HEK293T (cell line): ENCODE data around the gene FAM240B.

ENCODE experiments used
- ARNT ChIP-seq: fragments of 450-650 bp; IDR thresholded peaks from 2 replicates; pipeline ENCODE4 v1.6.1; 2017; ENCODE audit warnings: mild to moderate bottlenecking
- BHLHE40 ChIP-seq: fragments of 450-650 bp; IDR thresholded peaks from 2 replicates; pipeline ENCODE4 v1.6.1; 2016; ENCODE audit warnings: mild to moderate bottlenecking, moderate library complexity, borderline replicate concordance
- CTBP1 ChIP-seq: fragments of 450-650 bp; IDR thresholded peaks from 2 replicates; pipeline ENCODE4 v1.6.1; 2016; ENCODE audit warnings: borderline replicate concordance
- ELF4 ChIP-seq: fragments of 450-650 bp; IDR thresholded peaks from 2 replicates; pipeline ENCODE4 v1.6.1; 2017; ENCODE audit warnings: antibody characterized with exemption
- FOXA1 ChIP-seq: fragments of 450-650 bp; IDR thresholded peaks from 2 replicates; pipeline ENCODE4 v1.6.1; 2016; ENCODE audit warnings: mild to moderate bottlenecking
- FOXK2 ChIP-seq: fragments of 450-650 bp; IDR thresholded peaks from 2 replicates; pipeline ENCODE4 v1.6.1; 2016; ENCODE audit warnings: mild to moderate bottlenecking
- FOXM1 ChIP-seq: fragments of 450-650 bp; IDR thresholded peaks from 2 replicates; pipeline ENCODE4 v1.6.1; 2017; ENCODE audit warnings: mild to moderate bottlenecking, borderline replicate concordance
- HDGF ChIP-seq: fragments of 450-650 bp; IDR thresholded peaks from 2 replicates; pipeline ENCODE4 v1.6.1; 2017; ENCODE audit warnings: antibody characterized with exemption, borderline replicate concordance
- L3MBTL2 ChIP-seq: fragments of 450-650 bp; conservative IDR thresholded peaks from 2 replicates; pipeline ENCODE4 v1.6.1; 2016; ENCODE audit warnings: mild to moderate bottlenecking
- SP1 ChIP-seq: fragments of 450-650 bp; IDR thresholded peaks from 2 replicates; pipeline ENCODE4 v1.6.1; 2017
- SUZ12 ChIP-seq: fragments of 450-650 bp; IDR thresholded peaks from 2 replicates; pipeline ENCODE4 v1.6.1; 2016; ENCODE audit warnings: mild to moderate bottlenecking
- TARDBP ChIP-seq: fragments of 450-650 bp; IDR thresholded peaks from 2 replicates; pipeline ENCODE4 v1.6.1; 2016
- ZNF384 ChIP-seq: fragments of 450-650 bp; IDR thresholded peaks from 2 replicates; pipeline ENCODE4 v1.6.1; 2016
- TF ChIP-seq, protein P1 (sequence below): fragments of 450-650 bp; IDR thresholded peaks from 2 replicates; pipeline ENCODE4 v1.6.1; 2016

DNA sequence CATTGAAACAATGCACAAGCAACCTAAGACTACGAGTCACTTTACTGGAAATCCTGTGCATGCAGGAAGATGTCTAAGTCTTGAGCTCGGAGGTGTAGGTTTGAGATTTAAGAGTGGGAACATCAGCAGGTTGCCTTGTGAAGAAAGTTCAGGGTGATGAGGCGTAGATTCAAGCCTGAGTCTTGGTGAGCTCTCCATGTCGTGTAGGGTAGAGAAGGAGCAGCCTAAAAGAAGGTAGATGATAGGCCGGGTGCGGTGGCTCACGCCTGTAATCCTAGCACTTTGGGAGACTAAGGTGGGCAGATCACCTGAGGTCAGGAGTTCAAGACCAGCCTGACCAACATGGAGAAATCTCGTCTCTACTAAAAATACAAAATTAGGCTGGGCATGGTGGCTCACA is 69.4 kb downstream of the FAM240B start:
- TF ChIP-seq FOXK2 (no peak), SP1 (no peak), FOXA1 (no peak), SUZ12 (no peak), ARNT (no peak), BHLHE40 (no peak), CTBP1 (no peak), ELF4 (no peak), FOXM1 (no peak), TARDBP (no peak), ZNF384 (no peak), L3MBTL2 (no peak), HDGF (no peak)
- TF ChIP-seq, protein P1, sequence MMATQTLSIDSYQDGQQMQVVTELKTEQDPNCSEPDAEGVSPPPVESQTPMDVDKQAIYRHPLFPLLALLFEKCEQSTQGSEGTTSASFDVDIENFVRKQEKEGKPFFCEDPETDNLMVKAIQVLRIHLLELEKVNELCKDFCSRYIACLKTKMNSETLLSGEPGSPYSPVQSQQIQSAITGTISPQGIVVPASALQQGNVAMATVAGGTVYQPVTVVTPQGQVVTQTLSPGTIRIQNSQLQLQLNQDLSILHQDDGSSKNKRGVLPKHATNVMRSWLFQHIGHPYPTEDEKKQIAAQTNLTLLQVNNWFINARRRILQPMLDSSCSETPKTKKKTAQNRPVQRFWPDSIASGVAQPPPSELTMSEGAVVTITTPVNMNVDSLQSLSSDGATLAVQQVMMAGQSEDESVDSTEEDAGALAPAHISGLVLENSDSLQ, result no peak
